22Rv1 (cell line): ENCODE measurements around the gene FGF3.

Experiments used
- H3K27ac ChIP-seq: fragments of 450-650 bp; 2 replicates; pipeline ENCODE4 v1.5.1; 2017
- CTCF ChIP-seq: fragments of 450-650 bp; IDR thresholded peaks from 2 replicates; pipeline ENCODE4 v1.5.1; 2017; ENCODE audit warnings: mild to moderate bottlenecking
- ZFX ChIP-seq: fragments of 450-650 bp; IDR thresholded peaks from 2 replicates; pipeline ENCODE4 v1.6.1; 2017; ENCODE audit warnings: antibody characterized with exemption, borderline replicate concordance

The FGF3 gene

GRCh38 chr11:69797156-69797555 is 22.1 kb downstream of the FGF3 start:
- TF ChIP-seq CTCF, result 0 out of 2 replicates have a peak, but pooled peaks have one; percentile 9
- no peak for TF ChIP-seq ZFX
- H3K27ac ChIP-seq, result no peak overlapping the region

DNA sequence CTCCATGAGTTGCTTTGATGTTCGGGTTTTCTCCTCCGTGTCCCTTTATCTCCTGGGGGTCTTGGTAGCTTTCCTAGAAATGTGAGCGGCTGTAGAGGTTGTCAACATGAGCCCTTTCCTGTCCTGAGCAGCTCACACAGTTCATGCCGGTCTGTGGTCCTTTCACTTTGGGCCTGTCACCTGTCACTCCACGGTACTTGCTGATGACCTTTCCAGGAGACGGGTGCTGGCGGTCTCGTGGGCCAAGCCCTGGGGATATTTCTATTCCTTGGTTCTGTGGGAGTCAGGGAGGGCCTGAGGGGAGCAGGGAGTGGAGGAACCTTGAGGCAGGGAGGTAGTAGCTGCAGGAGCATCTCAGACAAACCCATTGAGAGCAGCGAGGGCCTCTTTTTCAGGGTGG is 23.2 kb downstream of the FGF3 start:
- TF ChIP-seq CTCF, result no peak
- no peak for TF ChIP-seq ZFX
- H3K27ac ChIP-seq, result no peak overlapping the region

- TF ChIP-seq ZFX (no peak), CTCF (no peak)
- H3K27ac ChIP-seq, result no peak overlapping the region
Measured at GRCh38 chr11:69791276-69792180, 27.7 kb downstream of the FGF3 start.

DNA sequence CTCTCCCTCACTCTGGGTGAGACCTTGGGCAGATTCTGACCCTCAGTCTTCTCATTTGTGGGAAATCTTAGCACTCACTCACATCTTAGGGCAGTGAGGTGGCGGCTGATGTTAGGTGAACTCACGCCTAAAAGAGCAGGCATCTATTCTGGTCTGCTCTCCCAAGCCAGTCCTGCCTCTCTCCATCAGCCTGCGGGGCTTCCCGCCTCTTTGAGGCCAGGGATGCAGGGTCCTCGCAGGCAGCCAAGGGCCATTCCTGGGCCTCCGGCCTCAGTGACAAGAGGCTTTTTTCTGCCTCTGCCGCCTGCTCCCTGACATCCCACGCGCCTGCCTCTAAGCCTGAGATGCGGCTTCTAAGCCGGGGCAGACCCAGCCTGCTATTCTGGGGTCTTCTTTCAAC is 30.3 kb downstream of the FGF3 start:
- TF ChIP-seq CTCF (no peak), ZFX (no peak)

DNA sequence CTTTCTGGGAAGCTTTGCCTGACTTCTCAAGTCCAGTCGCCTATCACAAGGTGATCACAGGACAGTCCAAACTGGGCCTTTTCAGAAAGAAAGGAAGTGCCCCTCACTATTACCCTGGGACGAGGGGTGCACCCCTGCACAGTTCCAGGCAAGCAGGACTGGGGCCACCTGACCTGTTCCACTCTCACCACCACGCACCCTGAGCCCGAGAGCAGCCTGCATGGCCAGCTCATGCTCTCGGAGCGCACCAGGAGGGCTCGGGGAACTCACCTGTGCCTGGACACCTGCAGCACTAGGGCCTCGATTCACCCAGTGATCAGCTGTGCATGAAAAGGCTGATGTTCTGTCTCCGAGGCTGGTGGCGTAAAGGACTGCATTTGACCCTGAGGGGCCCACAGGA is 31.3 kb downstream of the FGF3 start:
- no peak overlapping the region for H3K27ac ChIP-seq
- TF ChIP-seq CTCF (no peak), ZFX (no peak)

More for the DNA sequence above, 30.3 kb downstream of the FGF3 start:
- H3K27ac ChIP-seq, result no peak overlapping the region

DNA sequence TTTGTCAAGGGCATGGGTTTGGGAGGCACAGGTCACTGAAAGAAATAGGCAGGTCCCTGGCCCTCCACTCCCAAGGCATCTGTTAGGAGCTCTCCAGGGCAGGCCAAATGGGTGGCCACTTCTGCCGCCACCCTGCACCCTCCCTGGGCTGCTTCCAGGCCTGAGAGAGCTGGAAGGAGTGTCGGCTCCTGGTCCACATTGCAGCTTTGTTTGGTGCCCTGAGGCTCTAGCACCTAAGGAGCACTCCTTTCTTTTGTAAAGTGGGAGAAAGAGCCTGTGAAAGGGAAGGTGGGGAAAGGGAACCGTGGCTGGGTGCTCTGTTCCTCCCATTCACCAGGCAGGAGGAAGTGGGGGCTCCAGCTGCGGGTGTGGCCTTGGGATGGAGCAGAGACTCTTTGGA is 31.8 kb downstream of the FGF3 start:
- H3K27ac ChIP-seq, result no peak overlapping the region
- TF ChIP-seq ZFX (no peak), CTCF (no peak)

GRCh38 chr11:69781241-69781640 is 38.0 kb downstream of the FGF3 start:
- H3K27ac ChIP-seq, result no peak overlapping the region
- TF ChIP-seq CTCF (no peak), ZFX (no peak)
